D721Med (cell line): ENCODE data around the gene NHEJ1.
A peak's percentile ranks its signal among the peaks of the same experiment; 100 is the strongest.

Source experiments
- DNase-seq: peaks from one replicate; pipeline ENCODE4 v3.0.0; 2011; ENCODE audit warnings: low spot score; ENCODE audit not compliant: insufficient read length
- FAIRE-seq: peaks from 2 replicates; lab custom pipeline; 2011; peaks lifted over from hg19 to GRCh38; lab: Jason Lieb, UNC
- TF ChIP-seq, protein P1 (sequence below): IDR thresholded peaks from 2 replicates; pipeline ENCODE4 v1.5.1; 2012; ENCODE audit warnings: mild to moderate bottlenecking, control low read depth; ENCODE audit not compliant: insufficient read depth; ENCODE audit errors: missing control alignments

Gene NHEJ1

DNA sequence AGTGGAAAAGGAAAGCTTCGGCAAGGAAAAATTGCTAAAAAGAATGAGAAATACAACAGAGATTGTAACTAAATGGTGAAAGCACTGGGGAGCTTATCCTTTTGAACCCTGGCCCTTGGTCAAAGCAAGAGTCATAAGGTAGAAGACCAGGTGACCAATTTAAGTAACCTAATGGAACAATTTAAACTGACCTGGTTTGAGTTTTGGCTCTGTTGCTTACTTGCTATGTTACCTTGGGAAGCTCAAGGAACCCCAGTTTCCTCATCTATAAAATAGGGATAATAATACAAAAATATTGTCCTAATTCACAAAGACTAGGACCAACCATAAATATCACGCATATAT lies 48.6 kb downstream of the NHEJ1 start:
- TF ChIP-seq, protein P1, sequence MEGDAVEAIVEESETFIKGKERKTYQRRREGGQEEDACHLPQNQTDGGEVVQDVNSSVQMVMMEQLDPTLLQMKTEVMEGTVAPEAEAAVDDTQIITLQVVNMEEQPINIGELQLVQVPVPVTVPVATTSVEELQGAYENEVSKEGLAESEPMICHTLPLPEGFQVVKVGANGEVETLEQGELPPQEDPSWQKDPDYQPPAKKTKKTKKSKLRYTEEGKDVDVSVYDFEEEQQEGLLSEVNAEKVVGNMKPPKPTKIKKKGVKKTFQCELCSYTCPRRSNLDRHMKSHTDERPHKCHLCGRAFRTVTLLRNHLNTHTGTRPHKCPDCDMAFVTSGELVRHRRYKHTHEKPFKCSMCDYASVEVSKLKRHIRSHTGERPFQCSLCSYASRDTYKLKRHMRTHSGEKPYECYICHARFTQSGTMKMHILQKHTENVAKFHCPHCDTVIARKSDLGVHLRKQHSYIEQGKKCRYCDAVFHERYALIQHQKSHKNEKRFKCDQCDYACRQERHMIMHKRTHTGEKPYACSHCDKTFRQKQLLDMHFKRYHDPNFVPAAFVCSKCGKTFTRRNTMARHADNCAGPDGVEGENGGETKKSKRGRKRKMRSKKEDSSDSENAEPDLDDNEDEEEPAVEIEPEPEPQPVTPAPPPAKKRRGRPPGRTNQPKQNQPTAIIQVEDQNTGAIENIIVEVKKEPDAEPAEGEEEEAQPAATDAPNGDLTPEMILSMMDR, result no peak
- DNase-seq (no peak), FAIRE-seq (no peak)

DNA sequence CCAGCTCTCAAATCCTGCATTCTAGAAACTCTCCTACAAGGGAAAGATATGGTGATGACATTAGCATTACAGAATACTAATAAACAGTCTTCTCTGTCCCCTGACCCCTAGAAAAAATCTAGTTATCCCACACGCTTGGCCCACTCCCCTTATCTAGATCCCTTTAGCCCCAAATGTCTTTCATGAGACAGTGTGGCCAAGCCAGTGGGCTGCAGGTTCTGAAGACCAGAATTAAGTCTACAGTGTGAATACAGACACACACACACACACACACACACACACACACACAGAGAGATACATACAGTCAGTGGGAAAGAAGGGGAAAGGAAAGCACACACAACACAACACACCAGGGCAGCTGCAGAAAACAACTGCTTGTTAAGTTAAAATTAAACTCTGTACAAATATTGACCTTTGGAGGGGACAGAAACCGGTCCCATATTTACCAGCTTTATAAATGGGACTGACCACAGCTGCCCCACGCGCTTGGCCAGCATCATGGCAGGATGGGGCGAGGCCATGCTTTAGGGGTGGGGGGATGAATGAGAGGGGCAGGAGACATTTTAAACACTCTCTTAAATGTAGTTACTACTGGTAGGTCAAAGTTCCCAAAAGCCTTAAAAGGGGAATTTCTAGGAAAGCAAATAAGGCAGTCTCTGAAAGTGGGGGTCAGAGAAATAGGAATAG lies 49.1 kb downstream of the NHEJ1 start:
- FAIRE-seq (no peak), DNase-seq (no peak)
- TF ChIP-seq, protein P1, result no peak

DNA sequence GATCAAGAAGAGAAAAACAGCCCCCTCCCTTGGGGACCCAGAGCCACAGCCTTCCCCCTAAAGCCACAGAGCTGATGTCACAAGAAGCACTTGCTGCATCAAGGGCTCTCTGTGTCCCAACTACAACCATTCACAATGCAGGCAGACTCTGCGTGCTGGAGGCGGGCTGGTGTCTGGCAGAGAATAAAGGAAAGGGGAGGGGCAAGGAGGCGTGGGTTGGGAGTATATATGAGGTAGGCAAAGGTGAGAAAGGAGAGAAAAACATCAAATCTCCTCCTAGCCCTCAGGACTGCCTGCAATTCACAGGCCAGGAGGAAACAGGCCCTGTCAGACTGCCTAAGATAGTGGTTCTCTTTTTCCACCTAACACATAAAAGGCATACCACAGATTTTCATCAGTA lies 51.1 kb downstream of the NHEJ1 start:
- DNase-seq, result no peak

DNA sequence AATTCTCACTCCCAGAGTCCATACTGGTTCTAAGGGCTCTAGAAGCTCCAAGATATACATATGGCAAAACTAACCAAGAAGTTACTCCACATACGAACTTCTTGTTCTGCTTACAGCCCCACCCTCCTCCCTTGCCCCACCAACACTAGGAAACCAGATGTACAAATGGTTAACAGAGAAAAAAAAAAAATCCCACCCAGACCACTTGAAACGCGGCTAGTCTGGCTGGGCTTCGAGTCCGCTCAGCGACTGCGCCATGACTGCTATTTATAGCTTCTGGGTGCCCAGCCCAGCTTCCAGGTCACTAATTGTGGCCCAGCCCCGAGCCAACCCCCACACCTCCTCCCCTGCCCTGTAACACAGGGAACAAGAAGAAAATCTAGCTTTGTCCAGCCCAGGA lies 52.9 kb downstream of the NHEJ1 start:
- TF ChIP-seq, protein P1, result no peak
- FAIRE-seq (no peak), DNase-seq (no peak)

More for the DNA sequence above, 51.1 kb downstream of the NHEJ1 start:
- TF ChIP-seq, protein P1, result no peak
- FAIRE-seq, result no peak

DNA sequence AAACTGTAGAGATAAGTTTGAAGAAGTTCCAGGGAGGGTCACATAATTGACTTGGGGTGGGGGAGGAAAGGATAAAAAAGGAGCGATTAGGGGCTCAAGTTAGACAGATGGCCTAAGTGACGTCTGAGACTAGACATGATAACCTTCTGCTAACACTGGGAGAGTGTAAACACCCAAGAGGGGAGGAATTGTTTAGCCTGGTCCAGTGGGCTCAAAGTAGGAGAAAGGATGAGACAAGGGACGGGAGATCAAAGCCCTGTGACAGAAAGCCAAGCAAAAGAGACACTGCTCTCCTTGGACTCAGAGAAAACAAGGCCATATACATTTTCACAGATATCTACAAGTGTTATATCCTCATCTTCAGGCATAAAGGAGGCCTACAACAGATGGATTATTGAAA lies 54.4 kb downstream of the NHEJ1 start:
- FAIRE-seq, result no peak
- DNase-seq, result no peak
- TF ChIP-seq, protein P1, result no peak

DNA sequence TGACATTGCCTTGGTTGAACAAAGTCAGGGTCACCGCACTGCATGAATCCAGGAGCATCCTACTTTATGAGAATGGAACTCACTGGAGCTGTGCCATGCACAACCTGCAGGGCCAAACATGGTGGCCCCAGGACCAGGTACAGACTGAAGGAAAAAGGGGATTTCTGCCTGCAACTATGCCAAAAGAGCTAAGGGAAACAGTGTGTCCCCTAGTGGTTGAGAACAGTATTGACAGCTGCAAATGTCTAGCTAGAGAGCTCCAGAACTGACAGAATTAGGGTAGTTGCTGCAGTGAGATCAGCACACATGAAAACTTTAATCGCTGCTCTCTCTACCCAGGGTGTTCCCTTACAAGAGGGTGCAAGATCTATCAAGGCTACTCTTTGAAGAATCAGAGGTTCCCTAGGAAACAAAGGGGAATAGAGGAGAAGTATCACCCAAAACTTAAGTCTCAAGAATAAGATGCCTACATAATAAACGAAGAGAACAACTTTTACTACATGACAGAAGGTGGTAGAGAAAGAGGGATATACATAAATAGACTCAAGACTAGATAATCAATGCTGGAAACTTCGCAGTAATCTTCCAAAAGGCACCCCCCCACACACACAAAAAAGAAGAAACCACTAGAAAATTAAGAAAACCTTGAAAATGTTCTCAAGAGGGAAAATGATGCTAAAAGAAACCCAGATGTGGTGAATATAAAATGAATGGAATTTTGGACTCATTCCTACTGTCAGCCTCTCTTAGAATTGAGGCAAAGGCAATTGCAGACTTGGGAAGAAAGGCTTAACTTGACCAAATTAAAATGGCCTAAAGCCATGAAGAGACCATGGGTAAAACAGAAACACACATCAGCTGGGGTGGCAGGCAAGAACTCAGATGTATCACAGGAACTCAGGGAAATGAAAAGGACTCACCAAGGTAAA lies 56.2 kb downstream of the NHEJ1 start:
- FAIRE-seq (peak; percentile 44), DNase-seq (peak; percentile 25)
- TF ChIP-seq, protein P1, result peak; percentile 60
